Measurements from ENCODE around the gene RELB.
A peak's percentile ranks its signal among the peaks of the same experiment; 100 is the strongest.

Gene RELB

GRCh38 chr19:45045671-45046353 lies 44.5 kb downstream of the RELB start:
- Histone ChIP-seq H3F3A (ENCODE audit: insufficient read depth, low read length) (peaks cover 44% of the 10 kb centered on the region), H3K36me3 (replicated peaks; ENCODE audit: insufficient read depth, low read length) (peaks cover 11% of the 10 kb centered on the region; the same call in 1 of the 2 replicates), H3K4me1 (ENCODE audit: low read length) (peaks cover 56% of the 10 kb centered on the region), H3K9me2 (replicated peaks; ENCODE audit: insufficient read depth, low read length) (no peaks in the 10 kb centered on the region), H3K4me2 (ENCODE audit: low read depth, low read length) (peak overlapping the region; percentile 71), H4K20me1 (ENCODE audit: insufficient read depth, low read length) (no peaks in the 10 kb centered on the region), H3K9me3 (replicated peaks; ENCODE audit: insufficient read depth, low read length) (no peaks in the 10 kb centered on the region), H3K9ac (ENCODE audit: low read length) (peak overlapping the region; percentile 36; the same call in 1 of the 2 replicates), H3K27me3 (replicated peaks; ENCODE audit: insufficient read depth, low read length) (no peaks in the 10 kb centered on the region), H2AFZ (ENCODE audit: low read length) (no peak overlapping the region), H3K27ac (ENCODE audit: low read length) (peak overlapping the region; percentile 77), H3K4me3 (ENCODE audit: low read length) (peak overlapping the region; percentile 44), H3K79me2 (ENCODE audit: low read length) (peaks cover 89% of the 10 kb centered on the region)
- TF ChIP-seq CTCF (IDR thresholded peaks at IDR 0.05; ENCODE audit: low read length) (no peak), EZH2phosphoT487 (IDR thresholded peaks at IDR 0.05; ENCODE audit: low read length) (no peak), EZH2 (optimal IDR thresholded peaks at IDR 0.05; ENCODE audit: low read depth, low read length) (no peak)
- peak; percentile 32 for DNase-seq

- peaks cover 54% of the 10 kb centered on the region for H3K4me1 ChIP-seq (ENCODE audit: low read length)
- DNase-seq, result no peak
- peaks cover 89% of the 10 kb centered on the region for H3K79me2 ChIP-seq (ENCODE audit: low read length)
- peak overlapping the region; percentile 36; the same call in 1 of the 2 replicates for H3K9ac ChIP-seq (ENCODE audit: low read length)
- no peaks in the 10 kb centered on the region for H3K27me3 ChIP-seq (replicated peaks; ENCODE audit: insufficient read depth, low read length)
- peak overlapping the region; percentile 44 for H3K4me3 ChIP-seq (ENCODE audit: low read length)
- no peaks in the 10 kb centered on the region for H4K20me1 ChIP-seq (ENCODE audit: insufficient read depth, low read length)
- no peaks in the 10 kb centered on the region for H3K9me2 ChIP-seq (replicated peaks; ENCODE audit: insufficient read depth, low read length)
- TF ChIP-seq EZH2 (optimal IDR thresholded peaks at IDR 0.05; ENCODE audit: low read depth, low read length) (no peak), CTCF (IDR thresholded peaks at IDR 0.05; ENCODE audit: low read length) (no peak), EZH2phosphoT487 (IDR thresholded peaks at IDR 0.05; ENCODE audit: low read length) (no peak)
- no peak overlapping the region for H2AFZ ChIP-seq (ENCODE audit: low read length)
- peak overlapping the region; percentile 77 for H3K27ac ChIP-seq (ENCODE audit: low read length)
- H3K36me3 ChIP-seq (replicated peaks; ENCODE audit: insufficient read depth, low read length), result peaks cover 11% of the 10 kb centered on the region; the same call in 1 of the 2 replicates
- peak overlapping the region; percentile 71 for H3K4me2 ChIP-seq (ENCODE audit: low read depth, low read length)
- H3F3A ChIP-seq (ENCODE audit: insufficient read depth, low read length), result peaks cover 44% of the 10 kb centered on the region
- no peaks in the 10 kb centered on the region for H3K9me3 ChIP-seq (replicated peaks; ENCODE audit: insufficient read depth, low read length)
These were observed 45.1 kb downstream of the RELB start for GRCh38 chr19:45046355-45046754.

GRCh38 chr19:45047188-45047797 lies 46.0 kb downstream of the RELB start:
- TF ChIP-seq EZH2phosphoT487 (IDR thresholded peaks at IDR 0.05; ENCODE audit: low read length) (no peak), EZH2 (optimal IDR thresholded peaks at IDR 0.05; ENCODE audit: low read depth, low read length) (no peak), CTCF (IDR thresholded peaks at IDR 0.05; ENCODE audit: low read length) (peak; percentile 12; the same call in 1 of the 2 replicates)
- H3K9ac ChIP-seq (ENCODE audit: low read length), result peak overlapping the region; percentile 36; the same call in 1 of the 2 replicates
- peak overlapping the region; percentile 44 for H3K4me3 ChIP-seq (ENCODE audit: low read length)

More at GRCh38 chr19:45047188-45047797, 46.0 kb downstream of the RELB start:
- H3K4me1 ChIP-seq (ENCODE audit: low read length), result peaks cover 49% of the 10 kb centered on the region
- no peaks in the 10 kb centered on the region for H3K9me2 ChIP-seq (replicated peaks; ENCODE audit: insufficient read depth, low read length)
- H3K4me2 ChIP-seq (ENCODE audit: low read depth, low read length), result peak overlapping the region; percentile 71
- peak overlapping the region; percentile 77 for H3K27ac ChIP-seq (ENCODE audit: low read length)
- H4K20me1 ChIP-seq (ENCODE audit: insufficient read depth, low read length), result no peaks in the 10 kb centered on the region
- H3K9me3 ChIP-seq (replicated peaks; ENCODE audit: insufficient read depth, low read length), result no peaks in the 10 kb centered on the region
- peaks cover 13% of the 10 kb centered on the region; the same call in 1 of the 2 replicates for H3K36me3 ChIP-seq (replicated peaks; ENCODE audit: insufficient read depth, low read length)
- H3K79me2 ChIP-seq (ENCODE audit: low read length), result peaks cover 89% of the 10 kb centered on the region
- DNase-seq, result peak; percentile 70
- no peak overlapping the region for H2AFZ ChIP-seq (ENCODE audit: low read length)
- peaks cover 44% of the 10 kb centered on the region for H3F3A ChIP-seq (ENCODE audit: insufficient read depth, low read length)
- H3K27me3 ChIP-seq (replicated peaks; ENCODE audit: insufficient read depth, low read length), result no peaks in the 10 kb centered on the region
